ENCODE measurements around the gene SNX19.

The SNX19 gene

GRCh38 chr11:130905512-130905911, 10.8 kb downstream of the SNX19 start:
- no peak for DNase-seq (ENCODE audit: low read depth)

GRCh38 chr11:130904380-130904779, 11.9 kb downstream of the SNX19 start:
- no peak for DNase-seq (ENCODE audit: low read depth)

- no peak for DNase-seq (ENCODE audit: low read depth)
These were observed 13.9 kb downstream of the SNX19 start for GRCh38 chr11:130902380-130902779.

GRCh38 chr11:130899106-130899505, 17.2 kb downstream of the SNX19 start:
- DNase-seq (ENCODE audit: low read depth), result no peak

- no peak for DNase-seq (ENCODE audit: low read depth)
These were observed 18.8 kb downstream of the SNX19 start for GRCh38 chr11:130897262-130898182.

- DNase-seq (ENCODE audit: low read depth), result peak; percentile 48
These were observed 21.8 kb downstream of the SNX19 start for GRCh38 chr11:130894322-130895025.

- DNase-seq (ENCODE audit: low read depth), result no peak
These were observed 23.4 kb downstream of the SNX19 start for GRCh38 chr11:130892861-130893260.

GRCh38 chr11:130891326-130891725, 25.0 kb downstream of the SNX19 start:
- DNase-seq (ENCODE audit: low read depth), result no peak

- DNase-seq (ENCODE audit: low read depth), result no peak
These were observed 26.1 kb downstream of the SNX19 start for GRCh38 chr11:130890039-130890745.

GRCh38 chr11:130888790-130889189, 27.5 kb downstream of the SNX19 start:
- DNase-seq (ENCODE audit: low read depth), result no peak

- no peak for DNase-seq (ENCODE audit: low read depth)
These were observed 29.6 kb downstream of the SNX19 start for GRCh38 chr11:130886704-130887103.

GRCh38 chr11:130882138-130882551, 34.1 kb downstream of the SNX19 start:
- DNase-seq (ENCODE audit: low read depth), result no peak

GRCh38 chr11:130881475-130882137, 34.7 kb downstream of the SNX19 start:
- DNase-seq (ENCODE audit: low read depth), result no peak

GRCh38 chr11:130879836-130880235, 36.4 kb downstream of the SNX19 start:
- DNase-seq (ENCODE audit: low read depth), result no peak

- no peak for DNase-seq (ENCODE audit: low read depth)
These were observed 39.1 kb downstream of the SNX19 start for GRCh38 chr11:130876931-130877915.

GRCh38 chr11:130876100-130876499, 40.2 kb downstream of the SNX19 start:
- no peak for DNase-seq (ENCODE audit: low read depth)

GRCh38 chr11:130874955-130875531, 41.2 kb downstream of the SNX19 start:
- no peak for DNase-seq (ENCODE audit: low read depth)

- no peak for DNase-seq (ENCODE audit: low read depth)
These were observed 41.9 kb downstream of the SNX19 start for GRCh38 chr11:130874396-130874795.

GRCh38 chr11:130873761-130874160, 42.5 kb downstream of the SNX19 start:
- DNase-seq (ENCODE audit: low read depth), result no peak

GRCh38 chr11:130872981-130873380, 43.3 kb downstream of the SNX19 start:
- no peak for DNase-seq (ENCODE audit: low read depth)

All from stimulated activated CD8-positive, alpha-beta memory T cell treated with anti-CD3 and anti-CD28 coated beads, Interleukin-12 subunit alpha, Interleukin-12 subunit beta, amount 100 ng/mL, for 1 hour (primary cell).